CD4-positive, alpha-beta T cell (primary cell): ENCODE measurements around the gene RAD51B. TPM values are rescaled to one million over a fixed set of nuclear protein-coding genes. Genes with fewer than 3 reads are reported as not detected.
A peak's percentile ranks its signal among the peaks of the same experiment; 100 is the strongest.

ENCODE experiments used
- ATAC-seq: fragments of 200-7000 bp; cut with Tn5 transposase; one replicate; pipeline ENCODE4 v1.10.0; 2022; ENCODE audit warnings: mild to moderate bottlenecking; ENCODE audit not compliant: poor library complexity
- CTCF ChIA-PET: fragments of 350-600 bp; sonication (Branson Sonifier 250); formaldehyde crosslinking; loops from one replicate; lab custom pipeline; 2021; ENCODE audit warnings: antibody characterized with exemption, inconsistent platforms; lab: Charles Lee
- POLR2A ChIA-PET: fragments of 350-600 bp; sonication (Branson Sonifier 250); formaldehyde crosslinking; loops from one replicate; lab custom pipeline; 2021; ENCODE audit warnings: antibody characterized with exemption, inconsistent platforms; lab: Charles Lee
- DNase-seq, 14 experiments: peaks; one replicate each; pipeline ENCODE4 v3.0.0-alpha.2; 2013 to 2020; ENCODE audit warnings: mixed read lengths in 2 of 14
- H3K27ac ChIP-seq, 2 donors: one replicate each; pipeline versions ENCODE4 v1.5.1 to v1.7.0; 2013; ENCODE audit warnings: low read length in 2 of 2, low read depth in 1 of 2, mild to moderate bottlenecking in 1 of 2
- H3K27me3 ChIP-seq, 2 experiments: 1 replicate in 1 of 2; 2 replicates in 1 of 2; pipeline versions ENCODE4 v1.6.1 to v1.7.0; 2013; ENCODE audit warnings: low read length in 2 of 2, control low read depth in 1 of 2, mild to moderate bottlenecking in 1 of 2, moderate library complexity in 1 of 2; ENCODE audit not compliant: insufficient read depth in 2 of 2, control insufficient read depth in 1 of 2
- H3K36me3 ChIP-seq: one replicate; pipeline ENCODE4 v1.6.1; 2013; ENCODE audit warnings: low read length, control low read depth; ENCODE audit not compliant: insufficient read depth
- H3K4me1 ChIP-seq: one replicate; pipeline ENCODE4 v1.6.1; 2013; ENCODE audit warnings: low read length, control low read depth; ENCODE audit not compliant: insufficient read depth
- H3K4me3 ChIP-seq: one replicate; pipeline ENCODE4 v1.5.1; 2013; ENCODE audit warnings: mild to moderate bottlenecking, low read length, moderate library complexity
- H3K9me3 ChIP-seq, 2 experiments: 1 replicate in 1 of 2; 2 replicates in 1 of 2; pipeline versions ENCODE4 v1.6.1 to v1.7.0; 2013; ENCODE audit warnings: low read length in 2 of 2, mild to moderate bottlenecking in 2 of 2, control low read depth in 1 of 2, moderate library complexity in 1 of 2; ENCODE audit not compliant: control insufficient read depth in 1 of 2, insufficient read depth in 1 of 2
- H3K27ac Mint-ChIP-seq: one replicate; pipeline ENCODE4 v1.8.0; 2020; ENCODE audit warnings: mixed read lengths
- H3K27me3 Mint-ChIP-seq: one replicate; pipeline ENCODE4 v1.8.0; 2021; ENCODE audit warnings: mixed read lengths
- H3K36me3 Mint-ChIP-seq: one replicate; pipeline ENCODE4 v1.8.0; 2021; ENCODE audit warnings: low read depth, mixed read lengths
- H3K4me1 Mint-ChIP-seq: one replicate; pipeline ENCODE4 v1.8.0; 2021; ENCODE audit warnings: low read depth, mixed read lengths
- H3K4me3 Mint-ChIP-seq: one replicate; pipeline ENCODE4 v1.8.0; 2020; ENCODE audit warnings: mild to moderate bottlenecking, mixed read lengths
- H3K9me3 Mint-ChIP-seq: one replicate; pipeline ENCODE4 v1.8.0; 2020; ENCODE audit warnings: mixed read lengths
- intact Hi-C, 2 experiments: fragments of 100-400 bp; cut with DNase I in 1 of 2; cut with micrococcal nuclease in 1 of 2; formaldehyde crosslinking; loops; one replicate each; pipeline versions ENCODE4 v1.15.1 to v1.9.0; 2023 to 2025; cut with DNase I, micrococcal nuclease
- total RNA-seq, 174 experiments: library from RNA in 2 of 174; stranded (reverse) in 2 of 174; gene quantifications; one replicate each; pipeline ENCODE4 v1.2.3 and lab custom pipeline; 2021 to 2026
- TF ChIP-seq, protein P1 (sequence below): fragments of 200-600 bp; IDR thresholded peaks from one replicate; pipeline ENCODE4 v1.8.0; 2022; ENCODE audit warnings: antibody characterized with exemption, mild to moderate bottlenecking

RAD51B gene
- total RNA-seq, 2 experiments from 2014 or later, result 18.4 to 20.0 TPM

DNA sequence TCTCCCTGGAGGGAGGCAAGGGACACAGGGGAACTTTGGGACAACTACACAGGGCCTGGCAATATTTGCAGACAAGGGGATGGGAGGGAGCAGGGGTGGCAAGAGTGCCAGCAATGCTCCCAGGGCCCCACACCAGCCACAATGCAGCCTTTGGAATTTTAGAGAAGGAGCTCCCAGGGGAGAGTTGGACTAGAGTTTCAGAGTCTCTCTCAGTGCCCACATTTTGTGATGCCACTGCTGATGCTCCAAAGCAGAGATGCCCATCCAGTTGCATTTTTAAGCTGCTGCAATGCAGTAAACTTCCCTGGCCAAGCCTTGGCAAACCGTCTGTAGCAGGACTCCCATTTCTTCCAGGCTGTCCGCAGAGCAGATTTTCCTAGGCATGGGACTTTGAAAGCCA lies 874.3 kb downstream of the RAD51B start:
- ChIA-PET CTCF (no interaction called here), POLR2A (interaction anchor here (0.8 to 1.1 kb wide), 3 partner anchors 8 to 99 kb away, joined by 3 read pairs; partner anchors contain the start of gene ZFP36L1)
- Mint-ChIP-seq H3K27ac (no peak overlapping the region), H3K36me3 (no peaks in the 10 kb centered on the region), H3K4me1 (peaks cover 19% of the 10 kb centered on the region), H3K9me3 (peaks cover 3% of the 10 kb centered on the region), H3K4me3 (no peak overlapping the region), H3K27me3 (no peaks in the 10 kb centered on the region)
- intact Hi-C loops, result no loop called here
- TF ChIP-seq, protein P1, sequence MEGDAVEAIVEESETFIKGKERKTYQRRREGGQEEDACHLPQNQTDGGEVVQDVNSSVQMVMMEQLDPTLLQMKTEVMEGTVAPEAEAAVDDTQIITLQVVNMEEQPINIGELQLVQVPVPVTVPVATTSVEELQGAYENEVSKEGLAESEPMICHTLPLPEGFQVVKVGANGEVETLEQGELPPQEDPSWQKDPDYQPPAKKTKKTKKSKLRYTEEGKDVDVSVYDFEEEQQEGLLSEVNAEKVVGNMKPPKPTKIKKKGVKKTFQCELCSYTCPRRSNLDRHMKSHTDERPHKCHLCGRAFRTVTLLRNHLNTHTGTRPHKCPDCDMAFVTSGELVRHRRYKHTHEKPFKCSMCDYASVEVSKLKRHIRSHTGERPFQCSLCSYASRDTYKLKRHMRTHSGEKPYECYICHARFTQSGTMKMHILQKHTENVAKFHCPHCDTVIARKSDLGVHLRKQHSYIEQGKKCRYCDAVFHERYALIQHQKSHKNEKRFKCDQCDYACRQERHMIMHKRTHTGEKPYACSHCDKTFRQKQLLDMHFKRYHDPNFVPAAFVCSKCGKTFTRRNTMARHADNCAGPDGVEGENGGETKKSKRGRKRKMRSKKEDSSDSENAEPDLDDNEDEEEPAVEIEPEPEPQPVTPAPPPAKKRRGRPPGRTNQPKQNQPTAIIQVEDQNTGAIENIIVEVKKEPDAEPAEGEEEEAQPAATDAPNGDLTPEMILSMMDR, result no peak
- H3K36me3 ChIP-seq, result no peaks in the 10 kb centered on the region
- DNase-seq (no peak), ATAC-seq (no peak)
- no peak overlapping the region for H3K27ac ChIP-seq
- H3K4me1 ChIP-seq, result peaks cover 17% of the 10 kb centered on the region
- no peaks in the 10 kb centered on the region for H3K9me3 ChIP-seq
- no peaks in the 10 kb centered on the region for H3K27me3 ChIP-seq
- no peak overlapping the region for H3K4me3 ChIP-seq

- no peak overlapping the region for H3K4me3 ChIP-seq
- no peaks in the 10 kb centered on the region for H3K36me3 Mint-ChIP-seq
- no peaks in the 10 kb centered on the region for H3K27me3 ChIP-seq
- peaks cover 15% of the 10 kb centered on the region for H3K4me1 ChIP-seq
- no peak for ATAC-seq
- H3K9me3 Mint-ChIP-seq, result peaks cover 3% of the 10 kb centered on the region
- H3K9me3 ChIP-seq, result no peaks in the 10 kb centered on the region
- ChIA-PET CTCF (no interaction called here), POLR2A (interaction anchor here (1.0 to 1.2 kb wide), 5 partner anchors 9 to 95 kb away, joined by 3 to 7 read pairs (median 3); no protein-coding TSS in a partner anchor)
- H3K27me3 Mint-ChIP-seq, result no peaks in the 10 kb centered on the region
- H3K4me3 Mint-ChIP-seq, result no peak overlapping the region
- H3K4me1 Mint-ChIP-seq, result peaks cover 13% of the 10 kb centered on the region
- no peak for DNase-seq
- H3K27ac ChIP-seq, result no peak overlapping the region
- H3K36me3 ChIP-seq, result no peaks in the 10 kb centered on the region
- intact Hi-C loops, result no loop called here
- H3K27ac Mint-ChIP-seq, result no peak overlapping the region
- TF ChIP-seq, protein P1, result no peak
Measured at GRCh38 chr14:68694516-68695235, 875.1 kb downstream of the RAD51B start.

- no peak overlapping the region for H3K4me3 ChIP-seq
- H3K36me3 Mint-ChIP-seq, result no peaks in the 10 kb centered on the region
- H3K27me3 ChIP-seq, result no peaks in the 10 kb centered on the region
- POLR2A ChIA-PET, result interaction anchor here (0.8 to 1.2 kb wide), 4 partner anchors 10 to 495 kb away, joined by 3 to 7 read pairs (median 4); no protein-coding TSS in a partner anchor
- DNase-seq (peak in 3 of 14 experiments; percentile 30 to 70 (median 58)), ATAC-seq (no peak)
- no peak overlapping the region for H3K27ac ChIP-seq
- H3K27ac Mint-ChIP-seq, result no peak overlapping the region
- H3K4me1 ChIP-seq, result peaks cover 15% of the 10 kb centered on the region
- no peaks in the 10 kb centered on the region for H3K27me3 Mint-ChIP-seq
- no peaks in the 10 kb centered on the region for H3K36me3 ChIP-seq
- intact Hi-C loops, result no loop called here
- peaks cover 13% of the 10 kb centered on the region for H3K4me1 Mint-ChIP-seq
- H3K9me3 ChIP-seq, result no peaks in the 10 kb centered on the region
- TF ChIP-seq, protein P1, result no peak
- no peak overlapping the region for H3K4me3 Mint-ChIP-seq
- CTCF ChIA-PET, result no interaction called here
- H3K9me3 Mint-ChIP-seq, result peaks cover 3% of the 10 kb centered on the region
Measured at GRCh38 chr14:68695326-68695768, 875.8 kb downstream of the RAD51B start.
